MM.1S (cell line): Measurements from ENCODE around the gene WWC2.

Source experiments
- EZH2 ChIP-seq: fragments of 300-600 bp; sonication (generic); optimal IDR thresholded peaks from 2 replicates; pipeline ENCODE3; 2017; ENCODE audit warnings: low read depth, mild to moderate bottlenecking, antibody characterized with exemption, low read length, mixed read lengths
- TF ChIP-seq, protein P1 (sequence below): fragments of 300-600 bp; sonication (generic); IDR thresholded peaks from 2 replicates; pipeline ENCODE4 v1.5.1; 2016; ENCODE audit warnings: antibody characterized with exemption, low read length, mixed read lengths

- TF ChIP-seq, protein P1, sequence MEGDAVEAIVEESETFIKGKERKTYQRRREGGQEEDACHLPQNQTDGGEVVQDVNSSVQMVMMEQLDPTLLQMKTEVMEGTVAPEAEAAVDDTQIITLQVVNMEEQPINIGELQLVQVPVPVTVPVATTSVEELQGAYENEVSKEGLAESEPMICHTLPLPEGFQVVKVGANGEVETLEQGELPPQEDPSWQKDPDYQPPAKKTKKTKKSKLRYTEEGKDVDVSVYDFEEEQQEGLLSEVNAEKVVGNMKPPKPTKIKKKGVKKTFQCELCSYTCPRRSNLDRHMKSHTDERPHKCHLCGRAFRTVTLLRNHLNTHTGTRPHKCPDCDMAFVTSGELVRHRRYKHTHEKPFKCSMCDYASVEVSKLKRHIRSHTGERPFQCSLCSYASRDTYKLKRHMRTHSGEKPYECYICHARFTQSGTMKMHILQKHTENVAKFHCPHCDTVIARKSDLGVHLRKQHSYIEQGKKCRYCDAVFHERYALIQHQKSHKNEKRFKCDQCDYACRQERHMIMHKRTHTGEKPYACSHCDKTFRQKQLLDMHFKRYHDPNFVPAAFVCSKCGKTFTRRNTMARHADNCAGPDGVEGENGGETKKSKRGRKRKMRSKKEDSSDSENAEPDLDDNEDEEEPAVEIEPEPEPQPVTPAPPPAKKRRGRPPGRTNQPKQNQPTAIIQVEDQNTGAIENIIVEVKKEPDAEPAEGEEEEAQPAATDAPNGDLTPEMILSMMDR, result no peak
- TF ChIP-seq EZH2, result no peak
Measured at GRCh38 chr4:183132081-183132480, 33.0 kb downstream of the WWC2 start.
